Measurements from ENCODE around the gene CAPRIN2. TPM values are rescaled to one million over a fixed set of nuclear protein-coding genes. Genes with fewer than 3 reads are reported as not detected.

CAPRIN2 gene
- total RNA-seq, 1 experiment from 2014 or later: 123 TPM

GRCh38 chr12:30779578-30779977 lies 24.8 kb upstream of the CAPRIN2 start:
- H3K4me3 Mint-ChIP-seq: no peak overlapping the region

More at GRCh38 chr12:30779578-30779977, 24.8 kb upstream of the CAPRIN2 start:
- Histone ChIP-seq H3K18ac (ENCODE audit: insufficient read length, low read depth, low read length) (no peak overlapping the region), H3K9me3 (ENCODE audit: control insufficient read depth, low read depth, low read length) (peaks cover 25% of the 10 kb centered on the region), H3T11ph (ENCODE audit: low read length) (no peak overlapping the region), H3K4me1 (ENCODE audit: insufficient read depth, low read length) (no peaks in the 10 kb centered on the region), H2BK120ac (ENCODE audit: low read depth, low read length, poor library complexity, severe bottlenecking) (no peak overlapping the region), H3K79me2 (ENCODE audit: insufficient read depth, low read length) (no peaks in the 10 kb centered on the region), H3K79me1 (ENCODE audit: insufficient read depth, low read depth, low read length, poor library complexity, severe bottlenecking) (no peaks in the 10 kb centered on the region), H2AK5ac (ENCODE audit: insufficient read length, low read length) (no peak overlapping the region), H3K9ac (ENCODE audit: extremely low read depth, insufficient read length, low read length) (no peak overlapping the region), H3K27me3 (ENCODE audit: insufficient read depth, low read length) (no peaks in the 10 kb centered on the region), H3K56ac (ENCODE audit: insufficient read length, low read depth, low read length) (no peak overlapping the region), H3K14ac (ENCODE audit: insufficient read depth, low read length) (no peak overlapping the region), H3K4ac (ENCODE audit: low read depth, low read length) (no peak overlapping the region), H3K27ac (ENCODE audit: insufficient read length, low read depth, low read length) (no peak overlapping the region), H4K5ac (ENCODE audit: insufficient read length, low read depth, low read length) (no peak overlapping the region), H4K8ac (replicated peaks; ENCODE audit: insufficient read length, low read depth, low read length) (no peak overlapping the region), H3K23ac (ENCODE audit: insufficient read length, low read depth, low read length) (no peak overlapping the region), H4K20me1 (ENCODE audit: control insufficient read depth, insufficient read depth, insufficient read length) (no peaks in the 10 kb centered on the region), H2BK5ac (ENCODE audit: insufficient read length, low read length) (no peak overlapping the region), H2AFZ (ENCODE audit: low read length) (no peak overlapping the region), H3K4me2 (ENCODE audit: insufficient read depth, insufficient read length, low read length) (no peak overlapping the region), H2BK15ac (ENCODE audit: low read depth, low read length) (no peak overlapping the region), H3K23me2 (ENCODE audit: insufficient read length, low read depth, low read length, poor library complexity, severe bottlenecking) (no peaks in the 10 kb centered on the region), H2BK20ac (ENCODE audit: low read depth, low read length, poor library complexity, severe bottlenecking) (no peak overlapping the region), H2BK12ac (ENCODE audit: insufficient read length, low read depth, low read length) (no peak overlapping the region), H4K91ac (ENCODE audit: insufficient read length, low read depth, low read length) (no peak overlapping the region)
- no peak for TF ChIP-seq CTCF (conservative IDR thresholded peaks at IDR 0.05)
- DNase-seq: no peak
- Mint-ChIP-seq H3K27me3 (ENCODE audit: low read depth) (peaks cover 4% of the 10 kb centered on the region; the same call in 1 of the 2 replicates), H3K36me3 (ENCODE audit: insufficient read depth in 1 of 3, low read depth in 3 of 3) (peaks cover 29 to 64% (median 53%) of the 10 kb centered on the region in 3 experiments), H3K27ac (no peak overlapping the region), H3K4me1 (peaks cover 12 to 17% of the 10 kb centered on the region in 2 experiments), H3K9me3 (peaks cover 57 to 74% of the 10 kb centered on the region in 2 experiments)
- WGBS (ENCODE audit: extremely low coverage, insufficient read length, low lambda C conversion rate): no CpG with 5 or more reads among the region's 5 CpGs

All from H9 (cell line).